GM19467 (cell line): Measurements from ENCODE around the gene SCAMP1.
A peak's percentile ranks its signal among the peaks of the same experiment; 100 is the strongest.

Experiments
- ATAC-seq: cut with Tn5 transposase; IDR thresholded peaks from one replicate; pipeline ENCODE4 v1.9.1; 2021; ENCODE audit warnings: mild to moderate bottlenecking, moderate library complexity; ENCODE audit not compliant: unreplicated experiment

The SCAMP1 gene

DNA sequence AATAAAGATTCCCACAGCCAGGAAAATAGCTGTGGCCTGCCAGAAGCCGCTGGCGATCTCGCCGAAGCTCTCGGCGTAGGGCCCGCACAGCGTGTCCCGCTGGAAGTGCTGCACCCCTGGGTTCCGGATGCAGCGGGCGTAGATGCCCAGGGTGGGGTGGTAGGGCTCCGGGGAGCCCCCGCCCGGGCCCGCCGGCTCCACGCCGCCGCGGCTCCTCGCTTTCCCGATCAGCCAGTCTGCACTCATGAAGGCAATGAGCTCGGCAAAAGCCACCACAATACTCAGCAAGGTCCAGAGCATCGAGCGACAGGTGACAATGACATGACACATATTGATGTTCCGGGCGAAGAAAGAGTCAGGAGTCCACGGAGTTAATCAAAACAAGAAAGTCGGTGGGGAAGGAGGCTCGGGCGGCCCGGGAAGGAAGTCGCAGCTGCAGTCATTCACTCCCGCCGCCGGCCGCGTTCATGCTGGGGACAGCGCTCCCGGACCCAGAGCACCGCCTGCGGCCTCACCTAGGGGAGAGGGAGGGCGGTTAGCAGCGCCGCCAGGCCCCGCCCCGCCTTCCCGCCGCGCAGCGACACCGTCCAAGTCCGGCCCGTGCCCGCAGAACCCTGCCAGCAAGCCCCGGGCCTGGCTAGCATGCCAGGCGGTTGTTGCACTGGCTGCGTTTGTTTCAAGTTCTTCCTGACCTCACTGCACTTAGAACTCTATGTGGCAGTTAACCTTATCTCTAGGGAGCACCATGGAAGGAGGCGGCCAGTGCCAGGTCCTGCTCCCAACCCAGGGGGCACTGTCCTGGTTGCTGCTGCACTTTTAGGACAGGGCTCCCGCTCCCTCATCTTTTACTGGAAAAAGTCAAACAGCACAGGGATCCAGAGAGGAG is 149.7 kb downstream of the SCAMP1 start:
- ATAC-seq, result peak; percentile 87

DNA sequence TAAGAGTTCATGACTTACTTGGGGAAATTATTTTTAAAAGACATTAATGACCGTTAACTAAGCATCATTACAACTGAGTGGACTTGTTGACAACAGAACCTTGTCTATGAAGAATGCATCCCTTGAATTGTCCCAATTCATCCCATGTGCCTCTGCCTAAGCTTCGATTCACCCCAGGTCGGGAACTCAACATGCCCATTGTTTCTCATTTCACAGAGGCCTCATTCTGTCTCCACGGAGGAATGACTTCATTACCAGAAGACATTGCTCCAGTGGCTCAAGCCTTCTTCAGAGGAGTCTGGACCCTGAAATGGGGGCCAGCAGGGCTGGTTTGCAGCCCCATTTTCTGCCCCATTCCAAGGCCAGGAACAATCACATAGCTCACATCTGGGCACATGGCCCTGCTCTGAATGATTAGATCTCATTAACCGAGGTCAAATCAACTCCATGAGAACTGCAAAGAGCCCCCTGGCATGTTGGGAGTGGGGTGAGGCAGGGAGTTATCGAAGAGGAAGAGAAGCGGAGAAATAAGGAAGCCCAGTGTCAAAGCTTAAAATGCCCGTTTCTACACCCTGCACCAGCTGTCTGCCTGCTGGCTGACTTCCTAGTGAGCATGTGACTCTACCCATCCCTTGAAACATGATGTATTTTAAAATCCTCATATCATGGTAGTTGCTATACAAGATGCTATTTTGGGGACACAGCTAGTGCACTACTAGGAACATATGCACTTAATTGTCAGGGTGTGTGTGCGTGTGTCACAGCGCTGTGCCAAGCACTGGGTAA is 150.9 kb downstream of the SCAMP1 start:
- no peak for ATAC-seq

DNA sequence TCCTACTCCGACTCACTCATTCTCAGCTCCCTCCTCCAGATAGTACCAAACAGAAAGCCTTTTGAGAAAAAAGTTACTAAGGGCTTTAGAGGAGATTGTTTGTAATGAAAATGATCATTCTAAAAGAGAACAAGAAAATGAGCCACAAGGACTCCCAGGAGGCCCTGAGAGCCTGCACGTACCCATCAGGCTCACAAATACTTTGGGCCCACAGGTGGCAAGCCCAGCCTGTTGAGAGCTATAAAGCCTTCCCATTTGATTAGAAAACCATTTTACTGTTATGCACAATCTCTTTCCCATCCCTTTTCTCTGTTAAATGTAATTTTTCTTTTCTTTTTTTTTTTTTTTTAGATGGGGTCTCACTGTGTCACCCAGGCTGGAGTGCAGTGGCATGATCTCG is 152.0 kb downstream of the SCAMP1 start:
- ATAC-seq, result no peak

DNA sequence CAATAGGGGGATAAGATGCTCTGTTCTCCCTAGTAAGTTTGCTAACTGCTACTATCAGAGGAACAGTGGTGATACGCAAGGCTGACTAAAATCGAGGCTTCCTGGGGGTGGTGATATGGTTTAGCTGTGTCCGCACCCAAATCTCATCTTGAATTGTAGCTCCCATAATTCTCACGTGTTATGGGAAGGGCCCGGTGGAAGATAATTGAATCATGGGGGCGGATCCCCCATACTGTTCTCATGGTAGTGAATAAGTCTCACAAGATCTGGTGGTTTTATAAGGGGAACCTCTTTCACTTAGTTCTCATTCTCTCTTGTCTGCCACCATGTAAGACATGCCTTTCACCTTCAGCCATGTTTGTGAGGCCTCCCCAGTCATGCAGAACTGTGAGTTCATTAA is 153.0 kb downstream of the SCAMP1 start:
- ATAC-seq, result no peak

DNA sequence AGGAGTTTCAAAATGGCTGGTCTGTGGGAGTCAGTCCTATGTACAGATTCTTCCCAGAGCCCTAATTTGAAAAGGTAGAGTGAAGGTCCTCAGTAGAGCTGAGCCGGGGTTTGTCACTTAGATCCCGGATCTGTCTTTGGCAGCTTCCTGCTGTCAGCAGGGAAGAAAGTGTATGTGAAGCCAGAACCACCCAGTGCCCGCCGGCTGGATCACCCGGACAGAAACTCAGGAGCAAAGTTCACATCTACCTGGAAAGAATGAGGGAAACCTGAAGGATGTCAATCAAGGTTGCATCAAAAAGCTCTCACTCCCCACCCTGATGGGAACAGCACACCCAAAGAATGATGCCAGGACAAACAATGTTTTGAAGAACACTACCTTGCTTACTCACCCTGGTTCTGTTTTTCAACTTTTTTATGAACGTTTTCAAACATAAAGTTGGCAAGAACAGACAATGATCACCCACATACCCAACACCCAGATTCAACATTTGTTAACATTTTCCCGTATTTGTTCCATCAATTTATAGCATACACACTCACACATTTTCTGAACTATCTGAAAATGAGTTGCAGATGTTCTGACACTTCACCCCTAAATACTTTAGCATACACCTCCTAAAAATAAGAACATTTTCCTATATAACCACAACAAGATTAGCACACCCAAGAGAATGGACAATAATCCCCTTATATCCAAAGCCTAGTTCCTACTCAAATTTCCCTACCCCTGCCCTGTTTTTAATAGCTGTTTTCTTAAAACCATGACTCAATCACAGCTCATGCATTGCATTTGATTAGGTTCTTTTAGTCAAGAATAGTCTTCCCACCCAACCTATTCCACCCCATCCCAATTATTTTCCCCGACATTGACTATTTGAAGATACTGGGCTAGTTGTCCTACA is 154.3 kb downstream of the SCAMP1 start:
- no peak for ATAC-seq

DNA sequence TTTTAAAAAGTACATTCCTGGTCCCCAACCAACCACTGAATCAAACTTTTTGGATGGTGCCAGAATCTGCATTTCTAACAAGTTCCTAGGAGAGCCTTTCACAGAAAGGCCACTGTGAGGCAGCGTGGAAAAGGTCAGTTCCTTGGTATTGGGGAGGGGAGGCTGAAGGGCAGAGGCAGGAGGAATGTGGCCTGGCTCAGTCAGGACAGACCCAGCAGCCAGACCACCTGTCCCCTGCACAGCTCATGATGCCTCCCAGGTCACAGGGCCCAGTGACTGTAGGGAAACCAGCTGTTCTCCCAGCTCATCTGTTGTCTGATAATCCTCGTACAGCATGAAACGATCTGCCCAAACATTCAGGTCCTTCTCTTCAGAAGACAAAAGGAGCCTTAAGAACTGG is 155.3 kb downstream of the SCAMP1 start:
- ATAC-seq, result no peak

DNA sequence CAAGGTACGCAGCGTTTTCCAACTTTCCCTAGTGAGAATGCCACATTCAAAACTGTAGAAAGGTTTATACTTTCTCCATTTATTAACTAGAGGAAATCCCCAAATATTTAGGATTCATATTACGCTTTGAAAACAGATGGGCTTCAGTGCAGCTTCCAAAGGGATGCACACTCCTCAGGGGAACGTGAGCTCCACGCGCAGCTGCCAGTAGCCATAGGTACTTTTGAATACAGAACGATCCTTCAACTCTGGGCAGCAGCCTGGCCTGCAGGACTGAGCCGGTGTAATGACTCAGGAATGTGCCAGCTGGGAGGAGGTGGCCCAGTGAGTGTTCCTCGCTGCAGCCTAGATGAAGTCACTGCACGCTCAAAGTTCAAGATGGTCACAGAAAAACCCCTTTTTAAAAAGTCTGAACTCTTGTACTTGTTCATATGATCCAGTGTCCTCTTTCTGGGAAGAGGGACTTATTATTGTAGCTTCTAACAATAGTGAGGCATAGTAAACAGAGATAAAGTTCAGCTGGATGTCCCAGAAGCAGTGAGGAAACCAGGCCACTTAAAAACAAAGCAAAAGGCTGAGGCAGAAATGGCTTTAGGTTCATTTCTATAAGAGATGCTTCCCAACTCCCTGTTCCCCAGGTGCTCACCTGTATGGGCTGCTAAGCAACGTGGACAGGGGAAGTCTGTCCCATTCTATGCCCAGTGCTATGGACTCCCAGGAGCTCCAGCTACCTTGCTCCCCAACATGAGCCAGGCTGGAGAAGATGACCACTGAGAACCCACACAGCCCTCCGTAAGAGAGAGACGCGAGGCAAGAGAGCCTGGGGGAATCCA is 158.2 kb downstream of the SCAMP1 start:
- no peak for ATAC-seq

DNA sequence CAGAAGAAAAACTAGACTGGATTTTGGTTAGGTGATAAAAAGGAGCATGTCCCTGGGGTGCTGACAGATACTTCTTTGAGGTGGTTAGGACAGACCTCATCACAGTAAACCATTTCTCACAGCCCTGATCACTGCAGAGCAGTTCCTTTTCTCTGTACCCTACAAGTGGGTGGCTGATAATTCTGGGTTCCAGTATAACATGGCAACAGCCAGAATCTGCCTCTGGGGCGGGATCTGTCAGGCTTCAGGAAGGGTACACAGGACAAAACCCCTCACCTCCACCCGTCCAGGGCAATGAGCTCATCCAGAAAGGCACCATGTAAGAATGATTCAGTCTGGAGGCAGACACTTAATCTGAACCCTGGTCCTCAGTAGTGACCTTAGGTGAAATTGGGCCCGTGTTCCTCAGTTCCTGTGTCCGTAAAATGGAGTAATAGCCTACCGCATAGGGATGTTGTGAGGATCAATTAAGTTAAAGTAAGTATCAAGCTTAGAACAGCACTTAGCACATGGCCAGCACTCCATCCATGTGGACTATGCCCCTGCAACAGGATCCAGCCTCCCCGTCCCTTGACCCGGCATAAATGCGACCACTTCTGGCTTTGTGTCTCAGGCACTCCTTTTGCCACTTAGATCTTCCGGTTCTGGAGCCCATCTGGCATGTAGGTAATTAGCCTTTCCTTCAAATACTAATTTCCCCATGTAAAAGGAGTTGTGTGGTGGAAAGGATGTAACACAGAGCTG is 159.0 kb downstream of the SCAMP1 start:
- no peak for ATAC-seq

DNA sequence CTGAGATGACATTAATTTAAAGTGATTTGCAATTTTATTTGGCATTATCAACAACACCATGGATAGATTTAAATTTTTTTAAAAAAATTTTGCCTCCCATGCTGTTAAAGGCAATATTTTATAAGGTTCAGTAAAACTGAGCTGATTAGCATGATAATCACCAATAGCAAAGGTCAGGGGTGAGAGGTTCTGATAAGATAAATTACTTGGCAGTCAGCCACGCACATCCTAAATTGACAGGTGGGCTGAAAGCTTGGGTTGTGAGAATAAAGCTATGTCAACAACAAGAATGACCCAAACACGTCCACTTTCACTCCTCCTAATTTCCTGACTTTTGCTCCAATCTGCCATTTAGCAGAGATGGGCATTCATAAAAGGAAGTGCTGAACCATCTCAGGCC is 161.0 kb downstream of the SCAMP1 start:
- no peak for ATAC-seq

DNA sequence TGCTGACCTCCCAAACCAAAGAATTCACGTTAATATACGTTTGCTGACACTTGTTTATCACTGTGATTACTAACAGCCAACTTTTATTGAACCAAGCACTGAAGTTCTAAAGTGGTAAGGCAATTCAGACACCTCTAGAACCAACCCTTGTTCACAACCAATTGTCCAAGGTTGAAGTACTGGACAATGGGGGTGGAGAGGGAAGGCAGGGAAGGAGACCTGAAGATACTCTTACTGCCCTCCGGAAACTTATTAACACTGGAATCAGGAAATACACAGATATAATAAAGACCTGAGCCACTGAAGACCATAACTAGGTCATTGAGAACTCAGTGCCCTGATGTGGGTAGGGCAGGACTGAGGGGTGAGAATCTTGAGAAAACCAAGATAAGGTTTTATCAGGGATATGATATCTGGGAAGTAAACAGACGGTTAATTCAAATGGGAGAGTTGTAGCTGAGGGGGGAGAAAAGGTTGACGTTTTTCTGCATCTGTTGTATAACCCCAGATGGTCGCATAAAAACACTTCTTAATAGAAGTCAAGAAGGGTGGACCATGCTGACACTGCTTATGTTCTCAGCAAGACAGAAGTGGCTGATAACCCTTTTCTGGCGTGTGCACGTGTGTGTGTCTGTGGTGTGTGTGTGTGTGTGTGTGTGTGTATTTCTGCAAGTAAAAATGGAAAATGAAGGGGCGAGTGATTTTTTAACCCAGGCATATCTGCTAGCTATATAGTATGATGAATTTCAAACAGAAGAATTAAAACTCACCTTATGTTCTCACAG is 162.3 kb downstream of the SCAMP1 start:
- no peak for ATAC-seq

DNA sequence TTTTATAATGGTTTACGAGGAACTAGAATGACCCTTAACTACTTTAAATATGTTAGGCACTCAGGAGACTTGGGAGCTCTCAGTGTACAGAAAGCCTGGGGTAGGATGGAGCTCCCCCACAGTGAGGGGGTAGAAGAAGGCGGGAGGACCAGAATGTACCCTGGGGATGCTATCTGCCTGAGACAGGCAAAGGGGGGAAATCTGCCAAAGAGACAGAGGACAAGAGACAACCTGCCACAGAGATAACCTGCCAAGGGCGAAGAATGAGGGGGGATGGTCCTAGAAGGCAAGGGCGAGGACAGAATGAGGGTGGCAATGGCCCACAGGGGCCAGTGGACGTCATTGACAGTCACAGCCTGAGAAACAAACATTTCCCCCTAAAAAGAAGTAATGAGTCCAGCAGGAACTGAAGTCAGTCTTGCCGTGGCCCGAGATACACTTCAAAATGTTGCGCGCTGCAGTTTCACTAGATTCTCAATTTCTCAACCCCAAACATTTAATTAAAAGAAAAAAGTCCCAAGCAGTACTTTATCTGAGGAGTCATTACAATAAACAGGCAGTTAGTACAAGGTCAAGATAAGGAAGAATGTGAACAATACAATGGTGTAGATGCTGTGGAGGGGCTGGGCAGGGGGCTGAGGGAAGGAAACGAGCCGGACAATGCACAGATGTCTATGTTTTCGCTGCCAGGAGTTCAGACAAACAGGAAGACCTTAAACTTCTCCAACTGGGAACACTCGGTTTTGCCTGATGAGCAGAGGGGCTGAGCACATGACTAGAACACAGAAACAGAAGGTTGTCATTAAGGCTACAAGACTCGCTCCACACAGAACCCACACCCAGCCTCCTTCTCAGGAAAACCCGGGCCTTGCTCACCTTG is 163.1 kb downstream of the SCAMP1 start:
- ATAC-seq, result no peak

DNA sequence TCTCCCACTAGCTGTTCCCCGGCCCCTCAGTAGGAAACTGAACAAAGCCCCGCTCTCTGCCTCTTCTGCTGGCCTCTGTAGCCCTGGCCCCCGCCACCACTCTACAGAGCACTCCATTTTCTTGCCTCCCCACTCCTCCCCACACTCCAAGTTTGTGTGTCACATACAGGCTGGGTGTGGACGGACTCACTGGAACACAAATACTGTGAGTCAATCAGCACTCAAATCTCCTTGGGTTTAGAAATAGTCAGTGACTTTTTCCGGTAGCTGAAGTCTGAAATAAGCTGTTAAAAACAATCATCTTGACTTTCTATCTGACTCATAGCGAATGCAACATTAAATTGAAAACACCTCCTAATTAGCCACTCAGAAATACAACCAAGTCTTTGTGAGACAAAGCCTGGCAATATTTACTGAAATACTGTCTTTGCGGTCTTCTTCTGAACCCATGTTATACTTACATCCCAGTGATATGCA is 165.7 kb downstream of the SCAMP1 start:
- no peak for ATAC-seq

DNA sequence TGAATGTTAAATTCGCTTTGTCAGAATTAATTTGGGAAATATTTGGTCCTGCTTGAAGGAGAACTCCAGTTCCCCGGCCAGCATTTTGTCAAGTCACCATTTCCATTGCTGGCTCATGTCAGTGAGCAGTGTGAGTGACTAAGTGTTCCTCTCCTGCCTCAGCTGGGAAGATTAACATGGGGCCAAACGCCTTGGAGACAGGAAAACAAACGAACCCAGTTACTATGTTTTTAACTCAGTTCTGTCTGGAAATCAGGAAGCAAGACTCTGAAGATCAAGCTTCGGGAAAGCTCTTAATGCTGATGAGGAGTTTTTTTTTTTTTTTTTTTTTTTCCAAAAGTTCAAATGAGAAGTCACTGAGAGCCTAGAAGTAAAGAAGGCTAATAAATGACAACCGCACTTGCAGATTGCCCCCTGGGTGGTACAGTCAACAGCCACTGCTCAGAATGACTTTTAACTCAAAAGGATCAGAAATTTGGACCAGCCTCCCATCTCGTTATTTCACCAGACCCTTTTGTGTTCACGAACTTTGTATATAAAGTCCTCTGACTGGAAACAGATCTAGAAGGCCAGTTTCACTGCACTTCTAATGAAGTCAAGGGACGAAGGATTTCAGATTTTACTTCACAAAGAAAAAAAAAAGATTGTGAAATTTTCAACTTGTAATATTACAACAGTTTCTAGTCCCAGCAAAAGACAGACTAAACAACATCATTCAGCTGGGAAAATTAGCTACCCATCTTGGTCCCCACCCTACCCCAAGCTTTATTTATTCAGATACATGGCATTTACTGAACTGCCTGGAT is 166.8 kb downstream of the SCAMP1 start:
- ATAC-seq, result no peak

DNA sequence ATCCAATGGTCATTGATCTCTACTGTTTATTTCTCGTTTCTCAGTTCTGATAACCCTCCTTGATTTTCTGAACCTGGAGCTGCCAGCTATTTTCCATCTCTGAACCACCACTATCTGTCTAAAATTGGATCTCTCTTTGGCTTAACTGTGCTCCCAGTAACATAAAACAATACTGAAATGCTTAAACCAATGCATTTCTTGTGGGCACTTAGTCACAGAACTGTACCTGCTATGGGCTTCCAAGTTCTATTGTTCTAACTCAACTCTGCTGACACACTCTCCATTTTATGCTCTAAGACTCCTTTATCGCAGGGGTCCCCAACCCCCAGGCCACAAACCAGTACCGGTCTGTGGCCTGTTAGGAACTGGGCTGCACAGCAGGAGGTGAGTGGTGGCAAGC is 167.5 kb downstream of the SCAMP1 start:
- ATAC-seq, result no peak
